SU-DHL-6 (cell line): ENCODE data around the gene PDE7B.

Source experiments
- EZH2phosphoT487 ChIP-seq: fragments of 200-600 bp; sonication (generic), shearing (Covaris generic); conservative IDR thresholded peaks from 2 replicates; pipeline ENCODE4 v1.6.1; 2018; ENCODE audit warnings: mild to moderate bottlenecking, antibody characterized with exemption, low read length, moderate library complexity, mixed read lengths
- TF ChIP-seq, protein P1 (sequence below): fragments of 200-600 bp; sonication (generic); IDR thresholded peaks from one replicate; pipeline ENCODE4 v1.5.1; 2017; ENCODE audit warnings: antibody characterized with exemption, mild to moderate bottlenecking, low read length, moderate library complexity; ENCODE audit not compliant: insufficient read depth, poor library complexity, severe bottlenecking

GRCh38 chr6:136036071-136036380 is 184.5 kb downstream of the PDE7B start:
- TF ChIP-seq, protein P1, sequence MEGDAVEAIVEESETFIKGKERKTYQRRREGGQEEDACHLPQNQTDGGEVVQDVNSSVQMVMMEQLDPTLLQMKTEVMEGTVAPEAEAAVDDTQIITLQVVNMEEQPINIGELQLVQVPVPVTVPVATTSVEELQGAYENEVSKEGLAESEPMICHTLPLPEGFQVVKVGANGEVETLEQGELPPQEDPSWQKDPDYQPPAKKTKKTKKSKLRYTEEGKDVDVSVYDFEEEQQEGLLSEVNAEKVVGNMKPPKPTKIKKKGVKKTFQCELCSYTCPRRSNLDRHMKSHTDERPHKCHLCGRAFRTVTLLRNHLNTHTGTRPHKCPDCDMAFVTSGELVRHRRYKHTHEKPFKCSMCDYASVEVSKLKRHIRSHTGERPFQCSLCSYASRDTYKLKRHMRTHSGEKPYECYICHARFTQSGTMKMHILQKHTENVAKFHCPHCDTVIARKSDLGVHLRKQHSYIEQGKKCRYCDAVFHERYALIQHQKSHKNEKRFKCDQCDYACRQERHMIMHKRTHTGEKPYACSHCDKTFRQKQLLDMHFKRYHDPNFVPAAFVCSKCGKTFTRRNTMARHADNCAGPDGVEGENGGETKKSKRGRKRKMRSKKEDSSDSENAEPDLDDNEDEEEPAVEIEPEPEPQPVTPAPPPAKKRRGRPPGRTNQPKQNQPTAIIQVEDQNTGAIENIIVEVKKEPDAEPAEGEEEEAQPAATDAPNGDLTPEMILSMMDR = no peak
- no peak for TF ChIP-seq EZH2phosphoT487
